HPDE6-E6E7 (cell line): ENCODE data around the gene LRP1-AS.

ENCODE experiments used
- DNase-seq: peaks from one replicate; pipeline ENCODE4 v3.0.0; 2011; ENCODE audit warnings: missing footprints; ENCODE audit errors: extremely low spot score

Gene LRP1-AS

DNA sequence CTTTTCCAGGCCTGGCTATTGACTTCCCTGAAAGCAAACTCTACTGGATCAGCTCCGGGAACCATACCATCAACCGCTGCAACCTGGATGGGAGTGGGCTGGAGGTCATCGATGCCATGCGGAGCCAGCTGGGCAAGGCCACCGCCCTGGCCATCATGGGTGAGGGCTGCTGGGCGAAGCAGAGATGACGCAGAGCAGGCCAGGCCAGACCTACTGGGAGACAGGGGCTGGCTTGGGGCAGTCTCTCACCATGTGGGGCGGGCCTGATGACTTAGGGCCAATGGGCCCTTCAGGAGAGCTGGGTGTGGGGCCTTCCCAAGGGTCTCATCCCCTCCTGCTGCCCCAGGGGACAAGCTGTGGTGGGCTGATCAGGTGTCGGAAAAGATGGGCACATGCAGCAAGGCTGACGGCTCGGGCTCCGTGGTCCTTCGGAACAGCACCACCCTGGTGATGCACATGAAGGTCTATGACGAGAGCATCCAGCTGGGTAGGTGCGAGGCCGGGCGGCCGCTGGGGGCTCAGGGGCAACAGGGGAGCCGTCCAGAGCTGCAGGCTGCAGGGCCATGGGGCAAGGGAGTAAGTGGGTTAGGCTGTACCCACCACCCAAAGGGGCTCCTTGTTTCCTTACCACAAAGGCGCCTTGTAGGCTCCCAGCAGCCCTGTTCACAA, 33.0 kb upstream of the LRP1-AS start:
- no peak for DNase-seq

GRCh38 chr12:57179331-57180086, 32.1 kb upstream of the LRP1-AS start:
- no peak for DNase-seq

- DNase-seq: no peak
Observed at GRCh38 chr12:57178213-57178612, 30.8 kb upstream of the LRP1-AS start.

GRCh38 chr12:57177354-57177753, 29.9 kb upstream of the LRP1-AS start:
- DNase-seq: no peak

- peak; percentile 81 for DNase-seq
Observed at GRCh38 chr12:57176846-57177245, 29.4 kb upstream of the LRP1-AS start.

DNA sequence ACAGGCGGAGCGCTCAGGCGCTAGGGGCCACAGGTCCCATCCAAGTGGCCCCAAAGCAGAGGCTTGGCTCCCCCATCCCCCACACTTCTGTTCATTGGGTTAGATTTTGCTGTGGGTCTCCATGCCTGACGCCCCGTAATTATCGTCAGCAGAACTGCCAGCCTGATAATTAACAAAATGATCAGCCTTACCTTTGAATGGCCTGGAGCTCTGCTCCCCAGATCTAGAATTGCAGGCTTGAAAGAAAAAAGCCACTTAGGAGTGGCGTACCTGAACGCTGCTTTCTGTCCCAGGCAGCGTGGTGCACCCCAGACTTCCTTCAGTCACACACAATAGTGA, 28.7 kb upstream of the LRP1-AS start:
- DNase-seq: no peak

DNA sequence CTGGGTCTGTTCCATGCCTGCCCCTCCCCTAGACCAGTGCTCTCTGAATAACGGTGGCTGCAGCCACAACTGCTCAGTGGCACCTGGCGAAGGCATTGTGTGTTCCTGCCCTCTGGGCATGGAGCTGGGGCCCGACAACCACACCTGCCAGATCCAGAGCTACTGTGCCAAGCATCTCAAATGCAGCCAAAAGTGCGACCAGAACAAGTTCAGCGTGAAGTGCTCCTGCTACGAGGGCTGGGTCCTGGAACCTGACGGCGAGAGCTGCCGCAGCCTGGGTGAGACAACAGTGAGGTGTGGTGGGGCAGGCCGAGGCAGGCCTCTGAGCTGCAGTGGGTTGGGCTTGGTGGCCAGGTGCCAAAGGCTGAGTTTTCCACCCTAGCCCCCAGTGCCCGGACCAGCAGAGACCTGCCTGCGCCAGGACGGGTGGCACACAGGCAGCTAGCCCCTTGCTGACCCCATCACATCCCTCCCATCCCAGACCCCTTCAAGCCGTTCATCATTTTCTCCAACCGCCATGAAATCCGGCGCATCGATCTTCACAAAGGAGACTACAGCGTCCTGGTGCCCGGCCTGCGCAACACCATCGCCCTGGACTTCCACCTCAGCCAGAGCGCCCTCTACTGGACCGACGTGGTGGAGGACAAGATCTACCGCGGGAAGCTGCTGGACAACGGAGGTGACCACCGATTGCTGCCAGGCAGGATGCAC, 28.2 kb upstream of the LRP1-AS start:
- peak; percentile 97 for DNase-seq

DNA sequence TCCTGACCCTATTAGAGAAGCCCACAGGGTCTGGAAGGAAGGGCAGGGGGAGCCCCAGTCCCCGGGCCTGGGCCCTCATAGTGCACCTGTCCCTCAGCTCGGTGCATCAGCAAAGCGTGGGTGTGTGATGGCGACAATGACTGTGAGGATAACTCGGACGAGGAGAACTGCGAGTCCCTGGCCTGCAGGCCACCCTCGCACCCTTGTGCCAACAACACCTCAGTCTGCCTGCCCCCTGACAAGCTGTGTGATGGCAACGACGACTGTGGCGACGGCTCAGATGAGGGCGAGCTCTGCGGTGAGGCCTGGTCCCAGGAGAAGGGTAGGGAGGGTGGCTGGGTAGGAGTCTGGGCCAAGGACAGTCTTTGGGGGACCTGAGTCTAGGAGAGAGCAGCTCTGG, 26.3 kb upstream of the LRP1-AS start:
- DNase-seq: no peak

DNA sequence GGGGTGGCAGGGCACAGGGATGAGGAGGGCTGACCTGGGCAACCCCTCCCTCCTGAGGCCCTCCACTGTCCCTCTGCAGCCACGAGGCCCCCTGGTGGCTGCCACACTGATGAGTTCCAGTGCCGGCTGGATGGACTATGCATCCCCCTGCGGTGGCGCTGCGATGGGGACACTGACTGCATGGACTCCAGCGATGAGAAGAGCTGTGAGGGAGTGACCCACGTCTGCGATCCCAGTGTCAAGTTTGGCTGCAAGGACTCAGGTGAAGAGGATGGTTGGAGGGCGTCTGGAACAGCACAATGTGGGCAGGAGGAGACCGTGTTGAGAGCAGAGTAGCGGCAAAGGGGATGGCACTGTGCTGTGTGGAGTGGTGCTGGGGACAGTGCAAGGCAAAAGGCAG, 25.7 kb upstream of the LRP1-AS start:
- no peak for DNase-seq

- no peak for DNase-seq
Observed at GRCh38 chr12:57171668-57172067, 24.2 kb upstream of the LRP1-AS start.

GRCh38 chr12:57170927-57171326, 23.5 kb upstream of the LRP1-AS start:
- DNase-seq: no peak

- no peak for DNase-seq
Observed at GRCh38 chr12:57170408-57170807, 23.0 kb upstream of the LRP1-AS start.

GRCh38 chr12:57169969-57170368, 22.6 kb upstream of the LRP1-AS start:
- DNase-seq: no peak

GRCh38 chr12:57169046-57169795, 21.8 kb upstream of the LRP1-AS start:
- no peak for DNase-seq

DNA sequence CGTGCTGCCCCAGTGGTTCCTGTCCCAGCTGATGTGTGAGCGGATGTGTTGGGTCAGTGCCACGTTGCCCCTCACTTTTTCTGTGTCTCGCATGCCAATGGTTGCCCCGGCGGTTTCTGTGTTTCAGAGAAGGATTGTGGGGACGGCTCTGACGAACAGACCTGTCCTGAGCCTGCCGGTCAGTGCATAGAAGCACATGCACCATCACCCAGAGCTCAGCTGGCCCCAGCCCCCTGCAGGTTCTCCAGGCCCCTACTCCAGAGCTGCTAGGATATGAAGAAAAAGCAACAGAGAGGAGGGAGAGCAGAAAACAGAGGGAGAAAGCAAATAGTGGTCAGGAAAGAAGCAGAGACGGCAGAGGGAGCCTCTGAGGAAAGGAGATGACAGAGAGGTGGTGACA, 20.6 kb upstream of the LRP1-AS start:
- DNase-seq: no peak

DNA sequence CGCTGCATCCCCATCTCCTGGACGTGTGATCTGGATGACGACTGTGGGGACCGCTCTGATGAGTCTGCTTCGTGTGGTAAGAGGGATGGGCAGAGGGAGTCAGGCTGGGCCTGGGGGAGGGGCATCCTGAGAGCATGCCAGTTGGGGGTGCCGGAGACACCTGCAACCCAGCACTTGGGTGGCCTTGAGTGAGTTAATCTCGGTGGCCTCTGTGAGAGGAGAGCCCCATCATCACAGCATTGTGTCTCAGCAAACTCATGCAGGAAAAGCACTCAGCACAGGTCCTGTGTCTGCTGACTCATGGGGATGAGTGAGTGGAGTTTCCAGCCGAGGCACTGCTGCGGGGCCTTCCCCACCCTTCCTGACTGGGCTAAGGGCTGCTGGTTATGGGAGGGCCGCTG, 19.6 kb upstream of the LRP1-AS start:
- peak; percentile 99 for DNase-seq

GRCh38 chr12:57165741-57166140, 18.3 kb upstream of the LRP1-AS start:
- DNase-seq: peak; percentile 94

DNA sequence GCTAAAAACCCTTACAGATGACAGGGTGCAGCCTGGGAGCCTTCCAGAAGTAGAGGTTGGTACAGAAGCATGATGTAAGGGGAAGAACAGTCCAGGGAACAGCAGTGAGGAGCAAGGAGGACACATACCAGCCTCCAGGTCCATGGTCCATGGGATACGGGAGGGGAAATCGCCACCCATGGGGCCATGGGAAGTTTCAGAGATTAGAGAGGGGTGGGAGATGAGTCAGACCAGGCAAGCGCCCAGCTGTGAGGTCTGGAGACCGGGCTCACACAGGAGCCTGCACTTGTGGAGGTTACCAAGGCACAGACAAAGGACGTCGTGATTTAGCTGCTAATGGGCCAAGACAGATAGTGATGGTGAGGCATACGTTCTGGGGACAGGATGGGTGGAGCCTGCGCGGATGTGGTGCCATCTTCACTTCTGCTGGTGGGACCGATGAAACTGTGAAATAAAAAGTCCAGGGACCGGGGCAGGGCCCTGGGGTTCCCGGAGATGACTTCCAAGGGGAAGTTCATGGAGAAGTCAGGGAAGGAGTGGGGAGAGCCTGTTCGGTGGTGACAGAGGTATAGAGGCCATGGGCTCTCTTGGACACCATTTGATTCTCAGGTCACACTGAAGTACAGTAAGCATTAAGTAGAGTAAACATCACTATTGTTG, 17.7 kb upstream of the LRP1-AS start:
- no peak for DNase-seq

GRCh38 chr12:57164454-57164853, 17.0 kb upstream of the LRP1-AS start:
- DNase-seq: no peak

DNA sequence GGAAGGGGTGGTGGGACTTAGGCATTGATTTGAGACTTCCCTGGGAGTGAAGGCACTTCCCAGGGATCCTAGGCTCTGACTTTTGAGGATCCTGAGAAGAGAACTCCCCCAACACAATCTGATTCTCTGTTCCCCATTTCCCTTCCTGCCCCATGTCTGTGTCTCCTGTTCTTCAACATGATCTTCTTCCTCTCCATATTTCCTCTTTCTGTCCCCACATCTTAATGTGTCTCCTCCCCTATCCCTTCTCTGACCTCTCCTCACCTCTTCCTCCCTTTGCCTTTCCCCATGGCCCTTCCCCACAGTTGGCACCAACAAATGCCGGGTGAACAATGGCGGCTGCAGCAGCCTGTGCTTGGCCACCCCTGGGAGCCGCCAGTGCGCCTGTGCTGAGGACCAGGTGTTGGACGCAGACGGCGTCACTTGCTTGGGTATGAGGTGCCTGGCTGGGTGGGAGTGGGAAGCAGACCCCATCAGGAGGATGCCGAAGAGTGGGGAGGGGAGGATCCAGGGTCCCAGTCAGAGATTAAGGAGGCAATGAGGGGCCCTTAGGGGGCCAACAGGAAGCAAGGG, 15.2 kb upstream of the LRP1-AS start:
- DNase-seq: no peak

GRCh38 chr12:57161491-57161890, 14.1 kb upstream of the LRP1-AS start:
- no peak for DNase-seq
